Measurements from ENCODE around the gene COMMD4.
"Not testable (repeated sequence)": the region's sequence is repeated elsewhere in the genome, so short reads cannot be mapped to it uniquely, and the experiment has no call there.

The COMMD4 gene

GRCh38 chr15:75302318-75302717, 33.5 kb upstream of the COMMD4 start:
- no peaks in the 10 kb centered on the region for H3K36me3 ChIP-seq (ENCODE audit: low read length)
- H3K9me2 ChIP-seq (replicated peaks; ENCODE audit: insufficient read depth, low read length), result no peaks in the 10 kb centered on the region
- no peaks in the 10 kb centered on the region for H4K20me1 ChIP-seq (ENCODE audit: low read depth, low read length)
- H3K79me2 ChIP-seq (ENCODE audit: insufficient read depth, low read length), result no peaks in the 10 kb centered on the region
- TF ChIP-seq EZH2phosphoT487 (conservative IDR thresholded peaks at IDR 0.05; ENCODE audit: low read length) (no peak), CTCF (IDR thresholded peaks at IDR 0.05; ENCODE audit: insufficient read depth, low read length, poor library complexity, severe bottlenecking) (no peak)
- H3F3A ChIP-seq (ENCODE audit: insufficient read depth), result no peaks in the 10 kb centered on the region
- no peak overlapping the region for H3K4me2 ChIP-seq (ENCODE audit: low read depth, low read length, poor library complexity, severe bottlenecking)
- no peak overlapping the region for H2AFZ ChIP-seq (ENCODE audit: low read depth, low read length, severe bottlenecking)
- H3K9ac ChIP-seq (ENCODE audit: low read length), result no peak overlapping the region
- no peaks in the 10 kb centered on the region for H3K27me3 ChIP-seq (ENCODE audit: low read length)
- no peak overlapping the region for H3K27ac ChIP-seq (ENCODE audit: low read depth, low read length)
- H3K4me3 ChIP-seq (ENCODE audit: insufficient read depth, low read length, poor library complexity, severe bottlenecking), result no peak overlapping the region
- no peaks in the 10 kb centered on the region for H3K9me3 ChIP-seq (ENCODE audit: insufficient read depth, low read length)

- not testable (repeated sequence) for H3K79me2 ChIP-seq (ENCODE audit: insufficient read depth, low read length); H3K36me3 ChIP-seq (ENCODE audit: low read length); H3K4me3 ChIP-seq (ENCODE audit: insufficient read depth, low read length, poor library complexity, severe bottlenecking); H3K4me2 ChIP-seq (ENCODE audit: low read depth, low read length, poor library complexity, severe bottlenecking); H3F3A ChIP-seq (ENCODE audit: insufficient read depth); H3K9ac ChIP-seq (ENCODE audit: low read length); H3K27me3 ChIP-seq (ENCODE audit: low read length); H3K9me3 ChIP-seq (ENCODE audit: insufficient read depth, low read length); H2AFZ ChIP-seq (ENCODE audit: low read depth, low read length, severe bottlenecking); H3K27ac ChIP-seq (ENCODE audit: low read depth, low read length); H4K20me1 ChIP-seq (ENCODE audit: low read depth, low read length); H3K9me2 ChIP-seq (replicated peaks; ENCODE audit: insufficient read depth, low read length)
Observed at GRCh38 chr15:75302753-75303152, 33.1 kb upstream of the COMMD4 start.

- H4K20me1 ChIP-seq (ENCODE audit: low read depth, low read length), result no peaks in the 10 kb centered on the region; the same call in 1 of the 2 replicates
- H3K4me3 ChIP-seq (ENCODE audit: insufficient read depth, low read length, poor library complexity, severe bottlenecking), result no peak overlapping the region
- H2AFZ ChIP-seq (ENCODE audit: low read depth, low read length, severe bottlenecking), result no peak overlapping the region
- H3K9me3 ChIP-seq (ENCODE audit: insufficient read depth, low read length), result no peaks in the 10 kb centered on the region
- H3K79me2 ChIP-seq (ENCODE audit: insufficient read depth, low read length), result no peaks in the 10 kb centered on the region
- H3K9ac ChIP-seq (ENCODE audit: low read length), result no peak overlapping the region
- H3K36me3 ChIP-seq (ENCODE audit: low read length), result no peaks in the 10 kb centered on the region
- H3K9me2 ChIP-seq (replicated peaks; ENCODE audit: insufficient read depth, low read length), result no peaks in the 10 kb centered on the region
- H3K4me2 ChIP-seq (ENCODE audit: low read depth, low read length, poor library complexity, severe bottlenecking), result no peak overlapping the region
- TF ChIP-seq CTCF (IDR thresholded peaks at IDR 0.05; ENCODE audit: insufficient read depth, low read length, poor library complexity, severe bottlenecking), result no peak
- TF ChIP-seq EZH2phosphoT487 (conservative IDR thresholded peaks at IDR 0.05; ENCODE audit: low read length), result no peak
- no peak overlapping the region for H3K27ac ChIP-seq (ENCODE audit: low read depth, low read length)
- no peaks in the 10 kb centered on the region for H3K27me3 ChIP-seq (ENCODE audit: low read length)
- no peaks in the 10 kb centered on the region for H3F3A ChIP-seq (ENCODE audit: insufficient read depth)
Observed at GRCh38 chr15:75306188-75306587, 29.7 kb upstream of the COMMD4 start.

GRCh38 chr15:75307778-75308390, 28.0 kb upstream of the COMMD4 start:
- no peak overlapping the region for H3K27ac ChIP-seq (ENCODE audit: low read depth, low read length)
- no peaks in the 10 kb centered on the region for H3K9me2 ChIP-seq (replicated peaks; ENCODE audit: insufficient read depth, low read length)
- H4K20me1 ChIP-seq (ENCODE audit: low read depth, low read length), result no peaks in the 10 kb centered on the region; the same call in 1 of the 2 replicates
- H3K9ac ChIP-seq (ENCODE audit: low read length), result no peak overlapping the region
- H3K36me3 ChIP-seq (ENCODE audit: low read length), result no peaks in the 10 kb centered on the region
- no peak overlapping the region for H3K4me3 ChIP-seq (ENCODE audit: insufficient read depth, low read length, poor library complexity, severe bottlenecking)
- H3F3A ChIP-seq (ENCODE audit: insufficient read depth), result no peaks in the 10 kb centered on the region
- no peaks in the 10 kb centered on the region for H3K79me2 ChIP-seq (ENCODE audit: insufficient read depth, low read length)
- H3K27me3 ChIP-seq (ENCODE audit: low read length), result no peaks in the 10 kb centered on the region
- no peaks in the 10 kb centered on the region for H3K9me3 ChIP-seq (ENCODE audit: insufficient read depth, low read length)
- H3K4me2 ChIP-seq (ENCODE audit: low read depth, low read length, poor library complexity, severe bottlenecking), result no peak overlapping the region
- no peak for TF ChIP-seq CTCF (IDR thresholded peaks at IDR 0.05; ENCODE audit: insufficient read depth, low read length, poor library complexity, severe bottlenecking)
- H2AFZ ChIP-seq (ENCODE audit: low read depth, low read length, severe bottlenecking), result no peak overlapping the region
